Urothelium cell line (cell line): Measurements from ENCODE around the gene LIPG.

Experiments used
- DNase-seq: peaks from one replicate; pipeline ENCODE4 v3.0.0; 2011; ENCODE audit warnings: low spot score, mixed read lengths
- FAIRE-seq: peaks from 2 replicates; lab custom pipeline; 2011; peaks lifted over from hg19 to GRCh38; lab: Jason Lieb, UNC

LIPG gene

GRCh38 chr18:49630246-49630699 lies 68.4 kb downstream of the LIPG start:
- no peak for FAIRE-seq
- no peak for DNase-seq

- no peak for FAIRE-seq
Measured at GRCh38 chr18:49631146-49631866, 69.4 kb downstream of the LIPG start.

GRCh38 chr18:49632588-49632987 lies 70.7 kb downstream of the LIPG start:
- DNase-seq, result no peak

More at GRCh38 chr18:49631146-49631866, 69.4 kb downstream of the LIPG start:
- no peak for DNase-seq

GRCh38 chr18:49638209-49638785 lies 76.4 kb downstream of the LIPG start:
- no peak for FAIRE-seq
- no peak for DNase-seq

More at GRCh38 chr18:49632588-49632987, 70.7 kb downstream of the LIPG start:
- no peak for FAIRE-seq

- no peak for FAIRE-seq
- DNase-seq, result no peak
Measured at GRCh38 chr18:49638891-49639557, 77.2 kb downstream of the LIPG start.

GRCh38 chr18:49639643-49640391 lies 78.0 kb downstream of the LIPG start:
- FAIRE-seq (no peak), DNase-seq (no peak)

- no peak for DNase-seq
- FAIRE-seq, result no peak
Measured at GRCh38 chr18:49640741-49641140, 78.9 kb downstream of the LIPG start.

- no peak for DNase-seq
- FAIRE-seq, result no peak
Measured at GRCh38 chr18:49645196-49645595, 83.3 kb downstream of the LIPG start.

GRCh38 chr18:49645841-49646351 lies 84.0 kb downstream of the LIPG start:
- DNase-seq, result peak; percentile 37
- FAIRE-seq, result no peak

GRCh38 chr18:49646873-49647272 lies 85.0 kb downstream of the LIPG start:
- FAIRE-seq, result no peak

GRCh38 chr18:49647496-49648168 lies 85.8 kb downstream of the LIPG start:
- FAIRE-seq (no peak), DNase-seq (peak; percentile 41)

More at GRCh38 chr18:49646873-49647272, 85.0 kb downstream of the LIPG start:
- no peak for DNase-seq

GRCh38 chr18:49648326-49648725 lies 86.5 kb downstream of the LIPG start:
- FAIRE-seq (no peak), DNase-seq (no peak)
